Measurements from ENCODE around the gene SETD4.
"Not testable (repeated sequence)": the region's sequence is repeated elsewhere in the genome, so short reads cannot be mapped to it uniquely, and the experiment has no call there.

SETD4 gene

GRCh38 chr21:36060159-36060921, at the start of gene SETD4:
TSS of gene SETD4 (minus strand) at chr21:36060526. CDS start at chr21:36058888, 1,638 bp downstream.
- DNase-seq, result peak; percentile 89

GRCh38 chr21:36109868-36110267, 49.5 kb upstream of the SETD4 start:
- DNase-seq, result no peak

GRCh38 chr21:36105327-36105842, 45.1 kb upstream of the SETD4 start:
- no peak for DNase-seq

GRCh38 chr21:36104317-36105300, 44.3 kb upstream of the SETD4 start:
- DNase-seq, result no peak

- no peak for DNase-seq
These were observed 43.1 kb upstream of the SETD4 start for GRCh38 chr21:36103434-36103833.

GRCh38 chr21:36100971-36101641, 40.8 kb upstream of the SETD4 start:
- DNase-seq, result no peak

GRCh38 chr21:36099695-36100211, 39.4 kb upstream of the SETD4 start:
- not testable (repeated sequence) for DNase-seq

- no peak for DNase-seq
These were observed 38.7 kb upstream of the SETD4 start for GRCh38 chr21:36099000-36099399.

- no peak for DNase-seq
These were observed 37.8 kb upstream of the SETD4 start for GRCh38 chr21:36098182-36098532.

- no peak for DNase-seq
These were observed 37.3 kb upstream of the SETD4 start for GRCh38 chr21:36097427-36098181.

GRCh38 chr21:36096398-36097290, 36.3 kb upstream of the SETD4 start:
- DNase-seq, result no peak

- no peak for DNase-seq
These were observed 33.2 kb upstream of the SETD4 start for GRCh38 chr21:36093512-36093911.

- DNase-seq, result no peak
These were observed 32.4 kb upstream of the SETD4 start for GRCh38 chr21:36092681-36093080.

GRCh38 chr21:36089946-36090345, 29.6 kb upstream of the SETD4 start:
- DNase-seq, result no peak

GRCh38 chr21:36087362-36088138, 27.2 kb upstream of the SETD4 start:
- DNase-seq, result no peak

GRCh38 chr21:36082237-36082664, 21.9 kb upstream of the SETD4 start:
- DNase-seq, result no peak

GRCh38 chr21:36080386-36080785, 20.1 kb upstream of the SETD4 start:
- no peak for DNase-seq

- DNase-seq, result no peak
These were observed 19.3 kb upstream of the SETD4 start for GRCh38 chr21:36079671-36080070.

- DNase-seq, result no peak
These were observed 18.8 kb upstream of the SETD4 start for GRCh38 chr21:36079010-36079649.

GRCh38 chr21:36077758-36078157, 17.4 kb upstream of the SETD4 start:
- DNase-seq, result no peak
